ENCODE data around the gene KANK2.
"Not testable (repeated sequence)": the region's sequence is repeated elsewhere in the genome, so short reads cannot be mapped to it uniquely, and the experiment has no call there.

Gene KANK2

DNA sequence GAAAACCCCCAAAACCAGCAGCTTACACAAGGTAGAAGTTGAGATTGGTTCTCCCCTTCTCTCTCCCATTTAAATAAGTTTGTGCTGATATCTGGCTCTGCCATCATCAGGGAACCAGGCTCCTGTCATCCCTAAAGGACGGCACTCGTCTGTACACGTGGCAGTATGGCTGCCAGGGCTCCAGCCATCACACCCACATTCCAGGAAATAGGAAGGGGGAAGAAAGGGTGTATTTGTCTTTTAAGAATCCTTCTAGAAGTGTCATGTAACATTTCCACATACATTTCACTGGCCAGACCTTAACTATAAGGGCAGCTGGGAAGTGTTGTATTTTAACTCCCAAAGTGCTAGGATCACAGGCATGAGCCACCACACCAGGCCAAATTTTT lies 51.8 kb downstream of the KANK2 start:
- TF ChIP-seq, protein P1, sequence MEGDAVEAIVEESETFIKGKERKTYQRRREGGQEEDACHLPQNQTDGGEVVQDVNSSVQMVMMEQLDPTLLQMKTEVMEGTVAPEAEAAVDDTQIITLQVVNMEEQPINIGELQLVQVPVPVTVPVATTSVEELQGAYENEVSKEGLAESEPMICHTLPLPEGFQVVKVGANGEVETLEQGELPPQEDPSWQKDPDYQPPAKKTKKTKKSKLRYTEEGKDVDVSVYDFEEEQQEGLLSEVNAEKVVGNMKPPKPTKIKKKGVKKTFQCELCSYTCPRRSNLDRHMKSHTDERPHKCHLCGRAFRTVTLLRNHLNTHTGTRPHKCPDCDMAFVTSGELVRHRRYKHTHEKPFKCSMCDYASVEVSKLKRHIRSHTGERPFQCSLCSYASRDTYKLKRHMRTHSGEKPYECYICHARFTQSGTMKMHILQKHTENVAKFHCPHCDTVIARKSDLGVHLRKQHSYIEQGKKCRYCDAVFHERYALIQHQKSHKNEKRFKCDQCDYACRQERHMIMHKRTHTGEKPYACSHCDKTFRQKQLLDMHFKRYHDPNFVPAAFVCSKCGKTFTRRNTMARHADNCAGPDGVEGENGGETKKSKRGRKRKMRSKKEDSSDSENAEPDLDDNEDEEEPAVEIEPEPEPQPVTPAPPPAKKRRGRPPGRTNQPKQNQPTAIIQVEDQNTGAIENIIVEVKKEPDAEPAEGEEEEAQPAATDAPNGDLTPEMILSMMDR (IDR thresholded peaks at IDR 0.05; ENCODE audit: borderline replicate concordance, control extremely low read depth, extremely low read depth, insufficient read depth, missing control alignments): no peak
- no peak for DNase-seq (ENCODE audit: low spot score)
- in situ Hi-C loops (cut with MboI; ENCODE audit: low sequenced_read_pairs, unreplicated experiment): no loop called here

DNA sequence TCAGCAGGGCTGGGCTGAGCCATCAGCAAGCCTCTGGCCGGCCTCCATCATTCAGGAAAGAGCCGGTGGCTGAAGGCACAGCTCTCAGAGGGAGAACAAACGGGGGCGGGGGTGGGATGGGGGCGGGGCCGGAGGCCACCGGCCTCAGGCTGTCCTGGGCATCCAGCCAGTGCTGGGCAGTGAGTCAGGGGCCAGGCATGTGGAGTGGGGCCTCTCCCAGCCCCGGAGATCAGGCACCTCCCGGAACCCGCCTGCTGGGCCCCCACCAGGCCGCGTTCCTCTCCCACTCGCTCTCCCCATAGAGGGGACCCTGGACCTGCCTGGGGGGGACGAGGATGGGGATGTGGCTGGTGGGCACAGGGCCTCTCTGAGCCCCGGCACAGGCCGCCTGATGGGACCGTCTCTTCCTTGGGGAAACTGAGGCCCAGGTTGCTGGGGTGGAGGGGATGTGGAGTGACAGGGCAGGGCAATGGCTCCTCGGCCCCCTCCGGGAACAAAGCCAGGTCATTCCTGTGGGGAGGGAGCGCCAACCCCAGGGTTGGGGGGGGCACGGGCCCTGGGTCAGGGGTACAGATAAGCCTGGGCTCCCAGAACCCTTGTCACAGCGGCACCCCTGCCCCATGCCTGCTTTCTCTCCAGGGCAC lies 54.7 kb downstream of the KANK2 start:
- DNase-seq (ENCODE audit: low spot score): no peak
- in situ Hi-C loops (cut with MboI; ENCODE audit: low sequenced_read_pairs, unreplicated experiment): no loop called here
- TF ChIP-seq, protein P1 (IDR thresholded peaks at IDR 0.05; ENCODE audit: borderline replicate concordance, control extremely low read depth, extremely low read depth, insufficient read depth, missing control alignments): no peak

- DNase-seq (ENCODE audit: low spot score): no peak
- TF ChIP-seq, protein P1 (IDR thresholded peaks at IDR 0.05; ENCODE audit: borderline replicate concordance, control extremely low read depth, extremely low read depth, insufficient read depth, missing control alignments): no peak
- in situ Hi-C loops (cut with MboI; ENCODE audit: low sequenced_read_pairs, unreplicated experiment): no loop called here
Observed at GRCh38 chr19:11141937-11142527, 55.3 kb downstream of the KANK2 start.

GRCh38 chr19:11140896-11141295 lies 56.4 kb downstream of the KANK2 start:
- DNase-seq (ENCODE audit: low spot score): no peak
- in situ Hi-C loops (cut with MboI; ENCODE audit: low sequenced_read_pairs, unreplicated experiment): no loop called here
- TF ChIP-seq, protein P1 (IDR thresholded peaks at IDR 0.05; ENCODE audit: borderline replicate concordance, control extremely low read depth, extremely low read depth, insufficient read depth, missing control alignments): no peak

DNA sequence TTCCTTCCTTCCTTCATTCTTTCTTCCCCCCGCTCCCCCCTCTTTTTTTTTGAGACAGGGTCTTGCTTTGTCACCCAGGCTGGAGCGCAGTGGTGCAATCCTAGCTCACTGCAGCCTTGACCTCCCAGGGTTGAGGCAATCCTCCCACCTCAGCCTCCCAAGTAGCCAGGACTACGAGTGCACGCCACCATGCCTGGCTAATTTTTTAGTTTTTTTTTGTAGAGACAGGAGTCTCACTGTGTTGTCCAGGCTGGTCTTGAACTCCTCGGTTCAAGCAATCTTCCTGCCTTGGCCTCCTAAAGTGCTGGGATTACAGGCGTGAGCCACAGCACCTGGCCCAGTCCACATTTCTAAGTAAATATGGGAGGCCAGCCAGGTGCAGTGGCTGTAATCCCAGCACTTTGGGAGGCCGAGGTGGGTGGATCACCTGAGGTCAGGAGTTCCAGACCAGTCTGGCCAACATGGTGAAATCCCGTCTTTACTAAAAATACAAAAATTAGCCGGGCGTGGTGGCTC lies 57.3 kb downstream of the KANK2 start:
- DNase-seq (ENCODE audit: low spot score); in situ Hi-C loops (cut with MboI; ENCODE audit: low sequenced_read_pairs, unreplicated experiment): not testable (repeated sequence)

GRCh38 chr19:11138601-11139300 lies 58.6 kb downstream of the KANK2 start:
- in situ Hi-C loops (cut with MboI; ENCODE audit: low sequenced_read_pairs, unreplicated experiment): no loop called here

More at GRCh38 chr19:11138601-11139300, 58.6 kb downstream of the KANK2 start:
- DNase-seq (ENCODE audit: low spot score): peak; percentile 39
- TF ChIP-seq, protein P1 (IDR thresholded peaks at IDR 0.05; ENCODE audit: borderline replicate concordance, control extremely low read depth, extremely low read depth, insufficient read depth, missing control alignments): no peak
